GM21619 (cell line): ENCODE data around the gene MAMSTR.
"Not testable (repeated sequence)": the region's sequence is repeated elsewhere in the genome, so short reads cannot be mapped to it uniquely, and the experiment has no call there.

Experiments used
- ATAC-seq: cut with Tn5 transposase; IDR thresholded peaks from one replicate; pipeline ENCODE4 v1.9.1; 2021; ENCODE audit not compliant: unreplicated experiment

The MAMSTR gene

DNA sequence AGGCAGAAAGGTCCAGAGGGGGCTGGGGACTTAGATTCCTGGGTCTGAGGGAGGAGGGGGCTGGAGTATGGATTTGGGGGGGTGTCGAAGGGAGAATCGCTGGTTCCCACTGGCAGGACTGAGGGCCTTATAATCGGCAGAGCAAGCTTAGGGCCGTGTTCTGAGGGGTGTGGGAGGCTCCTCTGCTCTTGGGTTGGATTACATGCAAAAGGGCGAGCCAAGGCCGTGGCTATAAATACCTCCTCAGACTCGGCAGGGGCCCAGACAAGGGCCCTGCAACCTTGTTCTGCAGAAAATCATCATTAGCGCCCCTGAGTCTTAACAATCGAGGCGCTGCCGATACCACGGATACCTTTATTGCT, 707 bp upstream of the MAMSTR start:
- no peak for ATAC-seq

DNA sequence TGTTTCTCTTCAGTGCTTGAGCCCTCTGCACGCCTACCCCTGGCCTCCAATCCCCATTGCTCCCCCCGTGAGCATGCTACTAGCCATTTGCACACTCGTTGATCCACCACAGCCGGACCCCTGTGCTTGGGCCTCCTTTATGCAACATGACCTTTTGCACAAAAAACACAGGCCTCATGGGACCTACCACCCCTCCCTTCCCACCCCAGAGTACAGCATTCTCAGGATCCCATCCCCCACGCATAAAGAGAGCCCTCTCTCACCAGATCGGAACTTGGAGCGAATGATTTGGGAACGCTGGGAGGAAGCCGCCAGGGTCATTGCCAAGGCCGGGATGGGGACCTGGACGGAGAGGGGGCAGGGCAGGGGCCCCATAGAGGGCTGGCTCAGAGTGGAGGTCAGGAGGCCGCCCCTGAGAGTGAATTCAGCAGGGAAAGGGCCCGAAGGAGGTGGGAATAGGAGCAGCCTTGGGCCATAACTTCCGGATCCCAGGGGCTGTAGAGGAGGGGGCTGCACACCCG, 754 bp downstream of the MAMSTR start:
- ATAC-seq, result no peak

DNA sequence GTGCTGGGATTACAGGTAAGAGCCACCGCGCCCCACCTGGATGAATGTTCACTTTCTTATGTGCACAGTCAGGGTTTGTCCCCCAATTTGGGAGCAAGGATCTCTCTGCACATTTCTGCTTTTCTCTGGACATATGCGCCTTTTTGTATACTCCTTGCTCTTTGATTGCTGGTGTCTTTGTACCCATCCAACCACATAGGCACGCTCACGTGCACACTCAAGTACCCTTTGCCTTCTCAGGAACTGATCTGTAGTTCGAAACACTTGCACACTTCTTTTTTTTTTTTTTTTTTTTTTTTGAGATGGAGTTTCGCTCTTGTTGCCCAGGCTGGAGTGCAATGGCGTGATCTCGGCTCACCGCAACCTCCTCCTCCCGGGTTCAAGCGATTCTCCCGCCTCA, 1.4 kb downstream of the MAMSTR start:
- ATAC-seq, result not testable (repeated sequence)

DNA sequence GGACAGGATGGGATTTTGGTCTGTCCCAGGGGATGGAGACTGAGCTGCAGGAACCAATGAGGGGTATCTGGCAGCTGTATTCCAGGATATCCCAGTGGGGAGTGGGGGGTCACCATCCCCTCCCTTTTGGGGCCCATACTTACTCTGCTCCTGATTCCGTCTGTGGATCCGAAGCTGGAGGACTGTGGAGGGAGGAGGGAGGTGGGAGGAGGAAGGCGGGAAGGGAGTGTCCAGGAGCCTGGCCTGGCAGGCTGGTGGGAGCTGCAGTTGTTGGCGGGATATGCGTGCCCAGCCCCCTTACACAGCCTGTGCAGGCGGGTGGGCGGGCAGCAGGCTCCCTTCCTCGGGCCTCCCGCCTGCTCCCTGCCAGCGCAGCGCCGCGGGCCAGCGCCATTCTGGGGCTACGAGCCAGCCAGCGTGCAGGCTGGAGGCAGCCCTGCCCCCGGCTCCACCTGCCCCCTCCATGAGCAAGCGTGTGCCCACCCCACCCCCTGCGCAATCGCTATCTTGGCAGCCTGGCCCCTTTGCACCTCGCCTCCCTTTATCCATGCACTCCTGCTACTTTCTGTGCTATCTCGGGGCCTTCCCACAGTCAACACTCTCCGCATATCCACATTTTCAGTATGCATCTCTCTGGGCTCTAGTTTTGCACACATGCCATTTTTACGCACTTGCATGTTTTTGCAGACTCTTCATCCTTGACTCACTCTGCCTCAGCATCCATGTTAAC, 2.8 kb downstream of the MAMSTR start:
- ATAC-seq, result no peak

DNA sequence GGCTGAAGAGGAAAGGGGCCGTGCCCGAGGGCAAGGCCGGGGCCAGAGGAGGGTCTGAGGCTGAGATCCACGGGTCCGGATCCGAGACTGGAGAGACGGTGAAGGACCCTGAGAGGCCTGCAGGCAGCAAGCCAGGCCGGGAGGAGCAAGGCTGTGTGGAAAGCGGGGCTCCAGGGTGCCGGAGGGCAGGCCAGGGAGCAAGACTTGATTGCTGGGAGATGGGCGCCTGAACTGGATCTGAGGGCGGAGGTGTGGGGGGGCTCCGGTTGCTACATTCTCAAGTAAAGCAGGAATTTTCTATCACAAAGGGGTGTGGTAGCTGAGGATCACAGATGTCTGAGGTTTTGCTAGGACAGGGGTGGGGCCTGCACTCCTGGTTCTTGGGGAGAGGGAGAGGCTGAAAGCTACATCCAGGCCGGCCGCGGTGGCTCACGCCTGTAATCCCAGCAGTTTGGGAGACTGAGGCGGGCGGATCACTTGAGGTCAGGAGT, 3.8 kb downstream of the MAMSTR start:
- no peak for ATAC-seq

DNA sequence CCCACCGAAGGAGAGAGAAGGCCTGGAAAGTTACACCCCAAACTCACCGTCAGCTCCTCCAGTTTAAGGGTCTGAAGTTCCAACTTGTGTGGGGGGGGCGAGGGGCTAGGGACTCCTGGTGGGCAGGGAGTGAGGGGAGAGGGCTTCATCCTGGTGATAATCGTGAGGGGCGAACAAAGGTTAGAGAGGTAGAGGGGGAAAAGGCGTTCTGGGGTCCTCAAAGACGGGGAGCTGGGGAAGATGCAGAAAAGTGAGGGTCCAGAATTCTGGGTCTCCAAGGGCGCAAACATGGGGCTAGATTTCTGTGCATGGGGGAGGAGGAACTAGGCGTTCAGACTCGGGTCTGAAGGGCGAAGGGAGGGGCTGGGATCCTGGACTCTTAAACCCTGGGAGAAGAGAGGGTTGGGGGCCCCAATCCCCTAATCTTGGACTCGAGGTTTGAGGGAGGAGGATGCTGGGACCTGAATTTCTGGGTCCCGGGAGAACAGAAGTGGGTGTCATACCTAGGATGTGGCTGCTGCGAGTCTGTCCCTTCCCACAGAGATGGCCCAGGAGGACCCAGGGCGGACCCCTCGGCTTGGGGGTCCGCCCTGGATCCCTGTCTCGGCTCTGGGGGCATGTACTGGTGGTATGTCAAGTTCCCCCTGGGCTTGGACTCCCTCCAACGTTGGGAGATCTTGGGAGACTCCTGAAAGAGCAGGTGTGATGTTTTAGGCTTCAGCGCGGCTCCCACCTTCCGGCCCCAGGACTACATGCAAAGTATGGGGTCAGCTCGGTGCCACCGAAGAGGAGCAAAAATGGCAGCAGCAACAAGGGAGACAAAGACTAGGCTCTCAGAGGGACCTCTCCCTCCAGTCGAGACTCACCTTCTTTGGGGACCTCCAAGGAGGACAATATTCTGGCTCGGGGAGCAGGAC, 4.5 kb downstream of the MAMSTR start:
- no peak for ATAC-seq

DNA sequence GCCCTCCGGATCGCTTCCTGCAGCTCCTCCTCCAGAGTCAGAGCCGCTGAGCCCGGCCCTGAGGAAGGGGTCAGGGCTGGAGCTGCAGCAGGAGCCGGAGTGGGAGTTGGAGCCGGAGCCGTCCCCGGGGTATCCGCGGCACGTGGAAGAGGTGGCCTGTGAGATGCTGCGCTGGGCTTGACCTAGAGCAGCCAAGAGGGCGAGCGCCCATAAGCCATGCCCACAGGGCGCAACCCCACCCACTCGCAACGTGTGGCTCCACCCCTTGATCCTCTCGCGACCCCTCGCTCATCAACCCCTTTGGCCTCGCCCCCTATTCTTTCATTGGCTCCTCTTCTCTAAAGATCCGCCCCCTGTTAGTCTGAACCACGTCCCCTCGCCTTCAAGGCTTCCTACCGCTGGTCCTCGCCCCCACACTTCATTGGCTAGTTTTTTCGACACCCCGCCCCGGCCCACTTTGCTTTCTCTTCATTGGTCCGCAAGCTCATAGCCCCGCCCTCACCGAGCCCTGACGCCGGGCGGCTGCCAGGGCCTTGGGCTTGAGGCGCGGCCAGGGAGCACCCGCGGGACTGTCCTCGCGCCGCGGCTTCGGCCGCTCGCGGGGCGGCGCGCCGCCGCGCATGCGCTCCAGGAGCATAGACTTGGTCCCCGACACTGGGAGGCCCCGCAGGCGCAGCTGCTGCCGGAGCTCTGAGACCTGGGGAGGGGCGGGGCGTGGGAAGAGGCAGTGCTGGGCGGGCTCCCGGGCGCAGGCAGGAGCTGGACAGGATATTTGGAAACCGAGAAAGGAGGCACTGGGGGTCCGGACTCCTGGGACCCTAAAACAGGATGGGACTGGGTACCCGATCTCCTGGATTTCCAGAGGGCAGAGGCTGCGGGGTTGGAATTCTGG, 5.4 kb downstream of the MAMSTR start:
- peak; percentile 85 for ATAC-seq

DNA sequence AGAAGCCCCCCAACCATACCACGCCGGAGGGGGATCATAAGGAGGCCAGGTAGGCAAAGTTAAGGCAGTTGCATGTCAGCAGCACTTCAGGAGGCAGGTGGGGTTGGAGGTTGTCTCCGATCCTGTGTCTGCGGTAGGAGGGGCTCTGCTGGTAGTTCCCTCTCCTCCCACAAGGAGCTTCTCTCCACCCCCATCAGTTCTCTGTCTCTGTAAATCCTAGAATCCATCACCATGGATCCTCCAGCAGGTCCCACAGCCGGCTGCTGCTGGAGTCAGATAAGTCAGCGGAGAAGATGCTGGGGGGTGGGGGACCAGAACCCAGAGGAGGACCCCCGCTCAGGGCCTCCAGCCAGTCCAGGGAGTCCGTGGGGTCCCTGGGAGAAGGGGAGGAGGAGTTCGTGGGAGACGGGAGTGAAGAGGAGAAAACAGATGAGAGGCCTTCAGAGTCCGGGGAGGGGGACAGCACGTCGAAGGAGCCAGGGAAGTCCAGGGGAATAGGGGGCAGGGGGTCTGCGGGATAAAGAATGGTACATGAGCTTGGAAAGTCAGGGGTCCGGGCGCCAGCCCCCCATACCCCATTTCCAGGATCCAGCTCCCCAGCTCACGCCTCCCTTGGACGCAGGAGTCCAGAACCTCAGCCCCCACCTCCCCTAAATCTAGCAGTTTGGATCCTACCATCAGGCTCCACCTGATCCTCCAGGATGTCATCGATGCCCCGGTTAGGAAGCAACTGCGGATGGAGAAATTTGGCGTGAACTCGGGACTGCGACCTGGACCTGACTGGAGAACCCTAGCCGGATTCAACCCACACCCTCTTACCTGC, 6.3 kb downstream of the MAMSTR start:
- no peak for ATAC-seq

DNA sequence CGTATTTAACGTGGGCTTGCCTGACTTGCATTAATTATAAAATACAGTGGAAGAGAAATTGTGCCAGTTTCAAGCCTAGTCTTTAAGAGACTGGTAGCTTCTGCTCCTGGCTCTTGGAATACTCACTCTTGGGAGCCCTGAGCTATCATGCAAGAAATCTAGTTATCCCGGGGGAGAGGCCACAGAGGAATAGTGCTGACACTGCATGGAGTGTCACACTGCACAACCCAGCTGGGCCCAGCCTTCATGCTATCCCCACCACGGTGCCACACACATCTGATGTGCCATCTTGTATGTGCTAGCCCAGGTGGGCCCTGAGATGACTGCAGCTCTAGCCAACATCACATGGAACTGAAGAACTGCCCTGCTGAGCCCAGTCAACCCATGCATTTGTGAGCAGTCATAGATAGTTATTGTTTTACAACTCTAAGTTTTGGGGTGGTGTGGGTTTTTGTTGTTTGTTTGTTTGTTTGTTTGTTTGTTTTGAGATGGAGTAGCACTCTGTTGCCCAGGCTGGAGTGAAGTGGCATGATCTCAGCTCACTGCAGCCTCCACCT, 8.3 kb downstream of the MAMSTR start:
- ATAC-seq, result no peak

DNA sequence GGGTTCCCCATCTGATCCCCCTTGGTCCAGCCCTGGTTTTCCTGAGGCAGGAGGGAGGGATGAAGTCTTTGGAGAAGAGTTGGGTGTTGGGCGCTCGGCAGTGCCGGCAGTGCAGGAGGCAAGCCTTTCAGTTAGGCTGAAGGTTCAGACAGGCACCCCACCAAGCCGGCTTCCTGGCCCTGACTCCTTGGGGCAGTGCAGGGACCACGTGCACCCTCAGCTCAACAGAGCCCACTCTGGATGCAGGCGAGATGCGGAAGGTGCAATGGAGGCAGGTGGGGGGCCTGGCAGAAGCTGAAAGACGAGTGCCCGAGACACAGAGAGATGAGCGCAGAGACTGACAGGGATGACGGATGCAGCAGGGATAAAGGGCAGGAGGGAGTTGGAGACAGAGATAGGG, 11.1 kb downstream of the MAMSTR start:
- no peak for ATAC-seq

DNA sequence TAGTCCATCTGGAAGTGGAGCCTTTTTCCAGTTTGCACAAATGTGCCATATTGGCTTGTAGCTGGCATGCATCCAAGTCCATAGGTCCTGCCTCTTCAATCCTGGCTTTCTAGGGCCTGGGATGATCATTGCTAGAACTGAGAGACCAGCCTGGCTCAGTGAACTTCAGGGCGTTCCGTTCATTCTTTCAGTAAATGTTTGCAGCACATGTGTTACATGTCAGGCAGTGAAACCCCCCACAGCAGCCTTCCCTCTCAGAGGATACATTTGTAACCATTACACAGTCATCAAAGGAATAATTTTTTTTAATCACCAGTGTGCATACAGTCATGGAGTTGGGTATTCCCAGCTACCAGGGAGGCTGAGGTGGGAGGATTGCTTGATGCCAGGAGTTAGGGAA, 14.1 kb downstream of the MAMSTR start:
- no peak for ATAC-seq

DNA sequence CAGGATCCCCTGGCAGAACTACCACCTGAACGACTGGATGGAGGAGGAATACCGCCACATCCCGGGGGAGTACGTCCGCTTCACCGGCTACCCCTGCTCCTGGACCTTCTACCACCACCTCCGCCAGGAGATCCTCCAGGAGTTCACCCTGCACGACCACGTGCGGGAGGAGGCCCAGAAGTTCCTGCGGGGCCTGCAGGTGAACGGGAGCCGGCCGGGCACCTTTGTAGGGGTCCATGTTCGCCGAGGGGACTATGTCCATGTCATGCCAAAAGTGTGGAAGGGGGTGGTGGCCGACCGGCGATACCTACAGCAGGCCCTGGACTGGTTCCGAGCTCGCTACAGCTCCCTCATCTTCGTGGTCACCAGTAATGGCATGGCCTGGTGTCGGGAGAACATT, 16.2 kb downstream of the MAMSTR start:
- ATAC-seq, result no peak

DNA sequence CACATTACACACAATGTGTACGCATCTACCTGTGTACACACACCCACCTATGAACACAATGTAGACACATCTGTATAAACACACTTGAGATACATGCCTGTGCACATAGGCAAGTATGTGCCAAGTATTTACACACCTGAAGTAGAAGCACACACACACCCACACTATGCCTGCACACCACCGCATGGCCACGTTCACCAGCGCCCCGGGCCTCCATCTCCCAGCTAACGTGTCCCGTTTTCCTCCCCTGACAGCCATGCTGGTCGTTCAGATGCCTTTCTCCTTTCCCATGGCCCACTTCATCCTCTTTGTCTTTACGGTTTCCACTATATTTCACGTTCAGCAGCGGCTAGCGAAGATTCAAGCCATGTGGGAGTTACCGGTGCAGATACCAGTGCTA, 16.8 kb downstream of the MAMSTR start:
- no peak for ATAC-seq

DNA sequence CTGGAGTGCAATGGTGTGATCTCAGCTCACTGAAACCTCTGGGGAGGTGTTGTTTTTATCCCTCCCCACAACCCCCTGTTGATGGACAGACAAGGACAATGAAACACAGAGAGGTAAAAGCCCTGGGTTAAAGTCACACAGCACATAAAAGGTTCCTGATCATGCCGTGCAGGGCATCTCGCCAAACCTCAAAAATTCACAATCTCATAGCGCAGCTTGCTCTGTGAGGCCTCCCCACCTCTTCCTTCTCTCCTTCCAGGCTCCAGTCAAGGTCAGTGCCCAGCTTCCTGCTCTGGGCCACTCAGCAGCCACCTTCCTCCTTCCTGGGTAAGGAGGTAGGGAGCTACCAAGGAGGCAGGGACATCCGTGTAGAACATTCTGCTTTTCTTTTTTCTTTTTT, 21.5 kb downstream of the MAMSTR start:
- ATAC-seq, result no peak

DNA sequence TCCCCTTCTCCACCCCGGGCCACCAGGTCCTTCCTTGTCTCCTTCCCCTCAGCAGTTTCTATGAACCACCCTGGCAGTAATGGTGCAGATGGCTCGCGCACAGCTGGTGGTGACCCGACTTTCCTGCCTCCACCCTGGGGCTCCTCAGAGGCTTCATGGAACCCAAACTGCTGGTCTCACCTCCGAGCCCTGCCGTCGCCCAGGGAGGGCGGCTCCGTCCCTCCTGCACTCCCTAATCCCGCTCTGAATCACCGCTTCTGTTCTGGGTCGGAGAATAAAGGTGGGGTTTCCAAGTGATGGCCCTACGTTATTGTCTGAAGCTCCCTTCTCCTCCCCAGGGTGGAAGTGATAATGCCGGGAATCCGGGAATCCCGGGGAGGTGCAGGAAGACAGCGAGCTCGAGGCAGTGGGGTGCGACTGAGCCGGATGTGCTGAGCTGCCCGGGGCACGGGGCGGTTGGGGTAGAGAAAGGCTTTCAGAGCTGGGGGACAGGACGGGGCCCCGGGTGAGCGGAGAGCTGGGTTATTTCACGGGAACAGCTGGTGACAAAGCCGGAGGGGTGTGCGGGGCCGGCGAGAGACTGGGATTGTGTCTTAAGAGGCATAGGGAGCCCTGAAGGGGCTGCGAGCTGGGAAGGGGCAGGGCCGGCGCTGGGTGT, 23.0 kb downstream of the MAMSTR start:
- ATAC-seq, result no peak

DNA sequence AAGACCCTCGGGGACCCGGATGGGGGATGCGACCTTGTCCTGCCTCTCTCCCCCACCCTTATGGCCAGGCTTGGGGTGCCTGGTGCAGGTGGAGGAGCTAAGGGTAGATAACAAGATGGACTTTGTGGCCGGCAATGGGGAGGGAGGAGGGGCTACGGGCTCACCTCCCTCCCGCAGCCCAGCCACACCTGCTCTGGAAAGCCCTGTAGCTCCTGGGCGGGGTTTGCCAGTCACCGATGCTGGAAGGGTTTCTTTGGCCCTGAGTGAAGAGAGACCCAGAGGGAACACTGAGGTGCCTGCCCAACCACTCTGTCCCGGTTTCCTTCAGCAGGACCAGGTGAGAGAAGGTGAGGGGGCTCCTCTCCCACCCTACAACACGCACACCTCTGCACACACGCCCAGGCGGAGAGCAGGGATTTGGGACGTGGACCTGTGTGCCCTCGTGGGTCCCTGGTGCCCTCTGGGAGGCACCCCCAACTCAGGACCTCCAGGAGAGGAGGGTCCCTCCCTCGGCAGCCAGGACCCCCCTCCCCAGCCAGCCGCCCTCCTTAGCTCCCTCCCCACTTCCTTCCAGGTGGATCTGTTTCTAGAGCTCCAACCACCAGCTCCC, 23.7 kb downstream of the MAMSTR start, which contains the start of gene FUT2:
TSS of gene FUT2 (plus strand) at position 229 of the 610 bp plus-strand sequence. CDS start 6,986 bp downstream, outside the sequence.
- no peak for ATAC-seq

DNA sequence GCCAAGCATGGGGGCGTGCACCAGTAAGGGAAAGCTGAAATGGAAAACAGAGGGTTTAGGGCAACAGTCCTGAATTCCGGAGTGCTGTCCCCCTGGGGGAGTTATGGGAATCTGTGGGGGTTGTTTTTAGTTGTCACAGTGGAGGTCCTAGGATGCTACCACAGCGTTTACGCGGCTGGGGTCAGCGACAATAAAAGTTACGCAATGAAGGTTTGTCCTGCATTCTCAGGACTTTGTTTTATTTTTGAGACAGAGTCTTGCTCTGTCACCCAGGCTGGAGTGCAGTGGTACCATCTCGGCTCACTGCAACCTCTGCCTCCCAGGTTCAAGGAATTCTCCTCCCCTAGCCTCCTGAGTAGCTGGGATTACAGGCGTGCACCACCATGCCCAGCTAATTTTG, 25.9 kb downstream of the MAMSTR start:
- not testable (repeated sequence) for ATAC-seq

DNA sequence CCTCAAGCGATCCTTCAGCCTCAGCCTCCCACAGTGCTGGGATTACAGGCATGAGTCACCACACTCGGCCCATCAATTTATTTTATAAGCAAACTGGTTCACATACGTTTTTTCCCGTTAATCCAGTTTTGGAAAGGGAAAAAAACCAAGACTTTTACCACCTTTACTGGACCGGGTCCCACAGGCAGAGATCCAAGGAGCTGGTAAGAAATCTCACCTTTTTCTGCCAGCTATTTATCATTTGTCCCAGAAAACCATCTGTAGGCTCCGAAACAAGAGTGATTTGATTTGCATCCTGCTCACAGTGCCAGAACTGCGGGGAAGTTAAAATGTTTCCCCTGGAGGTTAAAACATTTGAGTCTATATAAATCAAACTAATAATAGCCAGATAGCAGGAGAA, 30.1 kb downstream of the MAMSTR start:
- no peak for ATAC-seq

DNA sequence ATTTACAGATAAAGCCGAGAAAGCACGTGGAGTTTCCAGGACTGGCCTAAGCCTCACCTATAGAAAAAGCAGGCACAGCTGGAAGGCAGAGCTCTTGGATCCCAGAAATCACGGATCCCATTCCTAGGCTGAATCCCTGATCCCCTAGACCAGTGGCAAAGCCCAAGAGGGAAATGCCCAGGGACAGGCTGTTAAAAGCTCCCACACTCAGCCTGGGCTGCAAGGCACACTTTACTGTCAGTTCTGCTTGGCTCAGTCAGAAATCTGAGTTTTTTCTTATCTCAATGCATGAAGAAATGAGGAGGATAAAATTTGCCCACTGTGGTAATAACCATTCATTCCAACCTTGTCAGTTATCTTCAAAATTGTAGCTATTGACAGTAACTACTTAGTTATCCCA, 31.7 kb downstream of the MAMSTR start:
- ATAC-seq, result no peak
